Suprapubic skin (tissue), 4 donors: ENCODE results near the gene STT3A.

Experiments
- POLR2A ChIP-seq, 2 donors: fragments of 450-650 bp; IDR thresholded peaks; one replicate each; pipeline ENCODE4 v1.6.1; 2017; ENCODE audit warnings: antibody characterized with exemption in 2 of 2, mild to moderate bottlenecking in 2 of 2, moderate library complexity in 2 of 2
- POLR2AphosphoS5 ChIP-seq, 3 donors: sonication (generic); formaldehyde crosslinking; IDR thresholded peaks; one replicate each; pipeline ENCODE4 v1.6.1; 2017; ENCODE audit warnings: antibody characterized with exemption in 3 of 3
- TF ChIP-seq, protein P1 (sequence below), 2 donors: fragments of 200-600 bp in 1 of 2; fragments of 450-650 bp in 1 of 2; sonication (generic) in 1 of 2; IDR thresholded peaks; one replicate each; pipeline ENCODE4 v1.5.1; 2016 to 2019; ENCODE audit warnings: antibody characterized with exemption in 2 of 2, mild to moderate bottlenecking in 1 of 2, moderate library complexity in 1 of 2

DNA sequence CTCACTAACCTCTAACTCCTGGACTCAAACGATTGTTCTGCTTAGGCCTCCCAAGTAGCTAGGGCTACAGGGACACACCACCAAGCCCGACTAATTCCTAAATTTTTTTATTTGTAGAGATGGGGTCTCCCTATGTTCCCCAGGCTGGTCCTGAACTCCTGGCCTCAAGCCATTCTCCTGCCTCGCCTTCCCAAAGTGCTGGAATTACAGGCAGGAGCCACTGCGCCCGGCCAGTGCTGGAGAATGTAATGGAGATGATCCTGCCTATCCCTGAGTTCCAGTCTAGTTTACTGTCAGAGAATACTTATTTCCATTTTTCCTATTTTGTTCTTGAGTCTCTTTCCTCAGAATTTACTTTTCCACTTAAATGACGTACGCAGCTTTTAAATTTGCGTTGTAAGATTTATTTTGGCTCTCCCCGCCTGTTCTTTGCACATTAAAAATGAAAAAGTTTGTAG, 32.1 kb downstream of the STT3A start, which contains the start of gene CHEK1:
- TF ChIP-seq, protein P1, sequence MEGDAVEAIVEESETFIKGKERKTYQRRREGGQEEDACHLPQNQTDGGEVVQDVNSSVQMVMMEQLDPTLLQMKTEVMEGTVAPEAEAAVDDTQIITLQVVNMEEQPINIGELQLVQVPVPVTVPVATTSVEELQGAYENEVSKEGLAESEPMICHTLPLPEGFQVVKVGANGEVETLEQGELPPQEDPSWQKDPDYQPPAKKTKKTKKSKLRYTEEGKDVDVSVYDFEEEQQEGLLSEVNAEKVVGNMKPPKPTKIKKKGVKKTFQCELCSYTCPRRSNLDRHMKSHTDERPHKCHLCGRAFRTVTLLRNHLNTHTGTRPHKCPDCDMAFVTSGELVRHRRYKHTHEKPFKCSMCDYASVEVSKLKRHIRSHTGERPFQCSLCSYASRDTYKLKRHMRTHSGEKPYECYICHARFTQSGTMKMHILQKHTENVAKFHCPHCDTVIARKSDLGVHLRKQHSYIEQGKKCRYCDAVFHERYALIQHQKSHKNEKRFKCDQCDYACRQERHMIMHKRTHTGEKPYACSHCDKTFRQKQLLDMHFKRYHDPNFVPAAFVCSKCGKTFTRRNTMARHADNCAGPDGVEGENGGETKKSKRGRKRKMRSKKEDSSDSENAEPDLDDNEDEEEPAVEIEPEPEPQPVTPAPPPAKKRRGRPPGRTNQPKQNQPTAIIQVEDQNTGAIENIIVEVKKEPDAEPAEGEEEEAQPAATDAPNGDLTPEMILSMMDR (IDR thresholded peaks at IDR 0.05), result no peak
- TF ChIP-seq POLR2A (IDR thresholded peaks at IDR 0.05) (no peak), POLR2AphosphoS5 (IDR thresholded peaks at IDR 0.05) (no peak)
